GM12801 (cell line): ENCODE data around the gene APIP.

Experiments
- TF ChIP-seq, protein P1 (sequence below): IDR thresholded peaks from one replicate; pipeline ENCODE4 v1.5.1; 2011; ENCODE audit warnings: control low read depth; ENCODE audit not compliant: insufficient read length; ENCODE audit errors: extremely low read depth

Gene APIP

DNA sequence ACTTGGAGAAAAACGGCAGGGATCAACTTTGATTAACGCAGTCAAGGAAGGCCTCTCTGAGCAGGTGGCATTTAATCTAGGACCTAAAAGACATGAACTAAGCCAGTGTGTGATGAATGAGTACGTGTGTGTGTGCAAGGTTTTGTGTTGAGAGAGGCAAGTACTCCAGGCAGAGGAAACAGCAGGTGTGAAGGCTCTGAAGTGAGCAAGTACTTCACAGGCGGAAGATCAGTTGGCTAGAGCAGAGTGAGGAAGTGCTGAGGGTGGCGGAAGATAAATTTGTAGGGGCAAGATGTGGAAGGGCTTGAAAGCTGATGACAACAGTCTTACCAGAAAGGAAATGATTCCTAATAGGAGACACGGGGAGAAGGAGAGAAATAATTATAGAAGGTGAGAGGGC, 6.8 kb downstream of the APIP start:
- TF ChIP-seq, protein P1, sequence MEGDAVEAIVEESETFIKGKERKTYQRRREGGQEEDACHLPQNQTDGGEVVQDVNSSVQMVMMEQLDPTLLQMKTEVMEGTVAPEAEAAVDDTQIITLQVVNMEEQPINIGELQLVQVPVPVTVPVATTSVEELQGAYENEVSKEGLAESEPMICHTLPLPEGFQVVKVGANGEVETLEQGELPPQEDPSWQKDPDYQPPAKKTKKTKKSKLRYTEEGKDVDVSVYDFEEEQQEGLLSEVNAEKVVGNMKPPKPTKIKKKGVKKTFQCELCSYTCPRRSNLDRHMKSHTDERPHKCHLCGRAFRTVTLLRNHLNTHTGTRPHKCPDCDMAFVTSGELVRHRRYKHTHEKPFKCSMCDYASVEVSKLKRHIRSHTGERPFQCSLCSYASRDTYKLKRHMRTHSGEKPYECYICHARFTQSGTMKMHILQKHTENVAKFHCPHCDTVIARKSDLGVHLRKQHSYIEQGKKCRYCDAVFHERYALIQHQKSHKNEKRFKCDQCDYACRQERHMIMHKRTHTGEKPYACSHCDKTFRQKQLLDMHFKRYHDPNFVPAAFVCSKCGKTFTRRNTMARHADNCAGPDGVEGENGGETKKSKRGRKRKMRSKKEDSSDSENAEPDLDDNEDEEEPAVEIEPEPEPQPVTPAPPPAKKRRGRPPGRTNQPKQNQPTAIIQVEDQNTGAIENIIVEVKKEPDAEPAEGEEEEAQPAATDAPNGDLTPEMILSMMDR = no peak

DNA sequence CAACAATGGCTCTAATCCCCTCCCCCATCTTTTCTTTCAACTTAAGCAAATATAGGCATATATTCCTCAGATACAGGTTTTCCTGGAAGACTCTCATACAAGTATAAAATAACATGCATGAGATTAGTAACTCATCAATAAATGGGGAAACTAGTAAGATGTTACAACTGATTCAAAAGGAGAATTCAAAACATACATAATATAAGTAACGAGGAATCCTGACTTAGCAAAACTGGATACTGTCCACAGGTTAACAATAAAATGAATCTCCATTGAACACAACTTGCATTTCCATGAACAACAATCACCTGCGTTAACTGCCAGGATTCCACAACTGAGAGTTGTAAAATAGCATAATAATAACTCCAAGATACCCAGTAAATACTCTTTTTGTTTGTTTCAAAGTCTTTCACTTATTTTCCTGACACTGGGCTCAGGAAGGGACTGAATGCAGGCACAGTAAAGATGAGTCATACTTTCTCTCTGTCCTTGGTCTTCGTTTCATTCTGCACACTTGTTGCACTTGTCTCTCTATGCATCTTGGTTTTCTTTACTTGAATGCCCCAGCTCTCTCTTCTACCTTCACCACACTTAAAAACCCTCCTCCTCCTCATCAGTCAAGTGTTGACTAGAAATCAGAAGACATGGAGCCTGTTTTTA, 8.1 kb downstream of the APIP start:
- TF ChIP-seq, protein P1 = no peak

DNA sequence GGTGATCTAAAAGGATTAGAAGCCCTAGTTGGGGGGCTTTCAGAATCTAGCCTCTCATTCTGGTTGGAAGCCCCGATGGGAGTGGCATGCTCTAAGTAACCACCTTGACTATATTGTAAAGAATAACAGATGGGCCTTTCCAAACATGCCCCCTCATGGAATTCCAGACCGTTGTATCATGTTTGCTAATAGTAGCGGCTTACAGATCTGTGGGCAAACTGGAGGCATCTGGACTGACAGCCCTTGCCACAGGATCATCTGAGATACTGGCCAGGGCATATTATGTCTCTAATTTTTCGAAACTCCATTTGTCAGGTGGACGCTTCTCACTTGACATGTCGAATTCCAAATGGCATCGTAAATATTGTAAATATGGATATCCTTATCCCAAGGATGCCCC, 10.5 kb downstream of the APIP start:
- TF ChIP-seq, protein P1 = no peak

DNA sequence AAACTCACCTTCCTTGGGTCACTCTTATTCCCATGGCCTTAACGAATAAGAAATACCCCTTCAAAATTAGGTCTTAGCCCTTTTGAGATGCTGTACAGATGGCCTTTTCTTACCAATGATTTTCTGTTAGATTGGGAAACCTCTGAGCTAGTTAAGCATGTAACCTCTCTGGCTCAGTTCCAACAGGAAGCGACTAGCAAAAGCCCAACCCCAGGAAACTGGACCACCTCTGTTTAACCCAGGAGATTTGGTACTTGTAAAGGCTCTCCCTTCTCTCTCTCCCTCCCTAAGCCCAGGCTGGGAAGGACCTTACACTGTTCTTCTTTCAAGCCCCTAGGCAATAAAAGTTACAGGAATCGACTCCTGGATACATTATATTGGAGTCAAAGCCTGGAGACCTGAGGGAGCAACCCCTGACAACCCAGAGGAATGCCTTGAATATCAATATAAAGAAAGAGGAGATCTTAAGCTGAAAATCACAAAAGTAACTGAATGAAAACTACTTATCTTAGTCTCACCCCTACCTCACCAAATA, 11.7 kb downstream of the APIP start:
- TF ChIP-seq, protein P1 = no peak

DNA sequence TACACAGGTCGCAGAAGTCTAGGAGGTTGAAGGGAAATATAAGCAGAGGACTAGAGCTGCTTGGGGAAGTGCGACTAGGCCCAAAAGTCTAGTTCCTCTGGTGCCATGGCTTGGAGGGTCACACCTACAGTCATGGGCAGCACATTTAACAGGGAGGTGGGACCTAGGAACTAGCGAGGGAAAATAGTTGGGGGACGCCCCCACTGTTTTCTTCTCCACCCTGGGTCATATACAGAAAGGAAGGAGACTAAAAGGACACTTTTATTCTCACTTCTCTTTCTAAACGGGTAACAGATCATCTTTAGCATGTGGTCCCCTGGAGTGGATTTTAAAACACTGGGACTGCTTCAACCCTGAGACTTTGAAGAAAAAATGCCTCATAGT, 16.6 kb downstream of the APIP start:
- TF ChIP-seq, protein P1 = no peak

DNA sequence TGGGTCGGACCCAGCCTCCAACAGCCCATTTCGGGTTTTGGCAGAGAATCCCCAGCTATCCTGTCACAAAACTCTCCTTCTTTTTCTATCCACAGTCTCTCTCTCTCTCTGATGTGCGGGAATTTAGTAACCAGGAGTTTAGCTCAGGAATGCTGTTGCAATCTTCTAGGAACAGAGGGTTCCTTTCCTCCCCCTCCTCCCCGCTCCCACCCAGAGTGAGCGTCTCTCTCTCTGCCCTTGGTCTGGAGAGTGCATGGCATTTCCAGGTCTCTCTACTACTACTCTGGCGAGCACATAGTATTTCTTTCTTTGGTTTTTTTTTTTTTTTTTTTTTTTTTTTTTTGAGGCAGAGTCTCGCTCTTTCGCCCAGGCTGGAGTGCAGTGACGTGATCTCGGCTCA, 17.7 kb downstream of the APIP start:
- TF ChIP-seq, protein P1 = no peak

DNA sequence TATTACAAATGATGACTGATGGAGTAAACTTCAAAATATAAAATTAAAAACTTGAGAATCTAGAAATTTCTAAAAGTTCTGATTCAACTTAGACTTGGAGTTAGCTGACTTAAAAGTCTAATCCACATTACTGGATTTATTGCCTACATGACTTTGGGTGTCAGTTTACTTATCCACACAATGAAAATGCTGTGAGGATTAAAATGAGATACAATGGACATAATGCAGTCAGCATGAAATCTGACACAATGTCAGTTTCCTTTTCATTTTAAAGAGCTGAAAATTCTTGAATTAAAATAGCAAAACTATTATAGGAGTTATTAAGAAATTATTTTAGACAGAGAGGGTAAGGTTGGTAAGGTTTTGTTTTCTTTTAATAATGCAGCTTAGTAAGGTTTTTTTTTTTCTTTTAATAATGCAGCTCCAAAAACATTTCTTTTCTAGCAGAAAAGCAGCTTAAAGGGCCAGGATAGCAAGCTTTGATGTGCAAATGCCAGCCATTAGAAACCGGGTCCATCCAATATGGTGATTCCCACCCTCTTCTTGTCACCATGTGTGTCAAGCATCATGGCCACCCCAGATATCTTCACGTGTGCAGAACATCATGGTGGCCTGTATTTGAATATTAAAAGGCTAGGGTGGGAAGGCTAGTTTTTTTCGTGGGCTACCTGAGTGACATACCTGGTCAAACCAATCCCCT, 18.9 kb downstream of the APIP start:
- TF ChIP-seq, protein P1 = no peak
